NOMO-1 (cell line): ENCODE measurements around the gene RSU1.
A peak's percentile ranks its signal among the peaks of the same experiment; 100 is the strongest.
"Not testable (repeated sequence)": the region's sequence is repeated elsewhere in the genome, so short reads cannot be mapped to it uniquely, and the experiment has no call there.

Experiments
- DNase-seq, 2 experiments: peaks; one replicate each; lab custom pipeline; 2025; ENCODE audit not compliant: unreplicated experiment in 2 of 2; lab: John Stamatoyannopoulos, UW

The RSU1 gene

GRCh38 chr10:16817125-16818019, at the start of gene RSU1:
Gene RSU1, minus strand, starts transcription at chr10:16817424. Its CDS starts 343 bp downstream, at chr10:16817081.
- DNase-seq: peak; percentile 99 to 100

DNA sequence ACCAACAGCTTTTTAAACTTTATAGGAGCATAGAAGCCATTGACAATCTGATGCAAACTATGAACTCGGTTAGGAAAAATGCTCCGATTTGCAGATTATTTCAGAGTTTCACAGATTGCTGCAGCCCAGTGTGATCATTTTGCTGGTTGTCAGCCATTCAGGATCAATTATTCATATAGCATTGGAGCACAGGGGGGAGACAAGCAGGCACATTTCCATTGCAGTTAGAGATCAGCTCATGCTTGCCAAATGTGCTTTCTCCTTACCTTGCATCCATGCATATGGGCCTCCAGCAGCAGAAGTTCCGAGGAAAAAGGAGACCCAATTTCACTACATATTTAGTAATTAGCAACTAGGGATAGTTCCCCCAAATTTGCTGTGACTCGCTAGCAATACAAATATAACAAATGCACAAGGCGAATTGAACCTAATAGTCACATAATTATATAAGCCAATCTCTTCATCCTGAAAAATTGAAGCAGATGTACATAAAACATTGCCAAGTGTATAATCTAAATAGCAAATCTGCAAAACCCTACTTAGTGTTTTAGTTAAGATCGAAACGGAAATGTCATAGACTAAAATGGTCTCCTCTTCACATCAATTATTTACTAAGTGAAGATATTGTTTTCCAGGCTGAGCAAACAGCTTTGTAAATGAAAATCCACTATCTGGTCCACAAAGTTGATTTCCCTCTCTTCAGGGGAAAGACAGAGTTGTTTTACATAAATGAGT, 49.5 kb upstream of the RSU1 start:
- DNase-seq: no peak

GRCh38 chr10:16865766-16866165, 48.5 kb upstream of the RSU1 start:
- DNase-seq: no peak

DNA sequence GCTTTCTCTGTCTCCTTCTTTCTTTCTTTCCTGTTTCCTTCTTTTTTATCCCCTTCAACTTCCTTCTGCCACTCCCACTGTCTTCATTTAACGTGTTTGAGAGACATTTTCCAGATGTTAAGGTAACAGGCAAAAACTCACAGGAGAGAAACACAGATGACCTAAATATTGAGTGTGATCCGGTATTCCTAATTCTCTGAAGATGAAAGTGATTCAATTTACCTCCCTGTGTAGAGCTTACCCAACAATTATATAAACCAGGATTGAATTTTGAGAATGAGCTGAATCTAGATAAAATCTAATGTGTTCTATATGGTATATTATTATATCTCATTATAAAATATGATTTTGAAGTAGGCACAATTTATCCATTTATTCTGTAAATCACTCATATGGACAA, 46.5 kb upstream of the RSU1 start:
- no peak for DNase-seq

DNA sequence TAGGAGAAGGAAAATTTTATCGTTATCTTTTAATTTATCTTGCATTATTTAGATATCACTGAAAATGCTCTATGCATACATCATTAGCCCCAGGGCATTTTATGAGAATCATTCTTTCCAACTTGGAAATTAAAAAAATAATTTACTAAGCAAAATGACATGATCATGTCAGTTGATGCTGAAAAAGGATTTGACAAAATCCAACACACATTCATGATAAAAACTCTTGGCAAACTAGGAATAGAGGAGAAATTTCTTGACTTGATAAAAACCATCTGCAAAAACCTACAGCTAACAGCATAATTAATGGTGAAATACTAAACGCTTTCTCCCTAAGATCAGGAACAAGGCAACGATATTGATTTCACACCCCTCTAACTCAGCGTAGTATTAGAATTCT, 40.2 kb upstream of the RSU1 start:
- no peak for DNase-seq

- no peak for DNase-seq
These were observed 39.3 kb upstream of the RSU1 start for GRCh38 chr10:16856567-16856966.

DNA sequence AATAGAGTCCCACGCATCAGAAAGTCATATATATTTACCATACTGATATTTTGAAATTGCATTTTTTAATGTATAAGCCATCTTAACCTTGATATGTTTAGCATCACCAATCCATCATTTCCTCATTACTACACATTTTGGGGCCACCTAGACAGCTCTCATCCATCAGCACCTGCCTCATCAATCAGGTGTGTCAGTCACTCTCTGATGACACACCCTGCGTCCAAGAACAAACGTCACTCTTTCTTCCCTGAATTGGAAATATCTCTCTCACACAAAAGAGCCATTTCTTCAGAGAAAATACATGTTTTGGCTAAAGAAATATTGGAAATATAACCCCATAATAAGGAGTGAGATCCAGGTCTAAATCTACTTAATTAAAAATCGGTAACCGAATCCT, 38.9 kb upstream of the RSU1 start:
- DNase-seq: no peak

DNA sequence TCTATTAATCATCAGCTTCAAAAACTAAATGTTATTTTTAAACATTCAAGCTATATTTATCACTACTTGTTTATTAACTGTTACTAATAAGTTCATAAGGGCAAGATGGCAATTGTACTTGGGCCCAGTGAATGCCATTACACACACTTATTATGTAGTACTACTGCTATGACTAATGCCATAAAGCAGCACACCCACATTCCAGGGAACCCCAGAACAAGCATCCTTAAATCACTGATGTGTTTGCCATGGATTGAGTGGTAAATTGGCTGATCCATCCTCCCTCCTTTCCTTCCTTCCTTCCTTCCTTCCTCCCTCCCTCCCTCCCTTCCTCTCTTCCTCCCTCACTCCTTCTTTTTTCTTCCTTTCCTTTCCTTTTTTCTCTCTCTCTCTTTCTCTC, 37.4 kb upstream of the RSU1 start:
- no peak for DNase-seq

DNA sequence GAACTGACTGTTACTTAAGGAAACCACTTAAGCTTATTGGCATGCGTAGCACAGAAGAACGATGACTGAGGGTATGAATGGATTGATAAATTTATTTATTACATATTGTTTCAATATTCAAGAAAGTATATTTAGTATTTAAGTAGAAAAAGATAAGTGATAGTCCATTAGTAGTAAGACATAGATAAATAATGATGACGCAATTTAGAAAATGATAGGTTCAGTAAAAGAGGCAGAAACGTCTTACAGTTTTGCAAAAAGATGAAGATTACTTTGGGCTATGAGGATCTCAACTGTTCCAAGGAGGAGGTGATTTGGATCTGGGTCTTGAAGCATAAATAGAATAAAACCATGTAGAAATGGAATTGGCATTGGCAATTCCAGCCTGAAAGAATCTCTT, 36.6 kb upstream of the RSU1 start:
- no peak for DNase-seq

GRCh38 chr10:16853201-16853600, 36.0 kb upstream of the RSU1 start:
- peak in 1 of 2 experiments; percentile 33 for DNase-seq

- no peak for DNase-seq
These were observed 35.4 kb upstream of the RSU1 start for GRCh38 chr10:16852624-16853023.

GRCh38 chr10:16848562-16849154, 31.4 kb upstream of the RSU1 start:
- no peak for DNase-seq

- DNase-seq: no peak
These were observed 30.4 kb upstream of the RSU1 start for GRCh38 chr10:16847644-16848043.

- no peak for DNase-seq
These were observed 28.0 kb upstream of the RSU1 start for GRCh38 chr10:16845248-16845647.

DNA sequence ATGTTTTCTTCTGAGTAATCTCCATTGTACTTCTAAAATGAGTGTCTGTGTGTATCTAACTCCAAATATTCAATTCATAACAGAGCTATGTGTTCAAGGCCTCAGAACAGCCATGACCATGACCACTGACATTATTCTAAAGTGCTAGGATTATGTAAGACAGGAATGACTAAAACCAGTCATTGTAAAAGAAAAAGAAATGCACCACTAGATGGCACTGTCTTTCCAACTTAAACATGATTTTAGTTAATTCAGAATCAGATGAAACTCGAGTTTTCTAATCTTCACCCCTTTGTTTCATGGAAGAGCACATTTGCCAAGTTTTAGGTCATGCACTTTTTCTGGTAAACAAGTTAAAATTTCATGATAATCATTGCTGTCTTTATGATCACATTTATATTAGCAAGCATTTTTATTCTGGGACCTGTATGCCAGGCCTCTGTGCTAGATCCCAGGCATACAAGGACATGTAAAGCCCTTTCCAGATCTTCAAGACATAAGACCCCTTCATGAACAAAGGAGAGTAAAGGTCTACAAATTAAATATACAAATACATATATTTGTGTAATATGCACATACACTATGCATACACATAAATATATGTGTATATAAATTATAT, 26.1 kb upstream of the RSU1 start:
- DNase-seq: peak in 1 of 2 experiments; percentile 85

DNA sequence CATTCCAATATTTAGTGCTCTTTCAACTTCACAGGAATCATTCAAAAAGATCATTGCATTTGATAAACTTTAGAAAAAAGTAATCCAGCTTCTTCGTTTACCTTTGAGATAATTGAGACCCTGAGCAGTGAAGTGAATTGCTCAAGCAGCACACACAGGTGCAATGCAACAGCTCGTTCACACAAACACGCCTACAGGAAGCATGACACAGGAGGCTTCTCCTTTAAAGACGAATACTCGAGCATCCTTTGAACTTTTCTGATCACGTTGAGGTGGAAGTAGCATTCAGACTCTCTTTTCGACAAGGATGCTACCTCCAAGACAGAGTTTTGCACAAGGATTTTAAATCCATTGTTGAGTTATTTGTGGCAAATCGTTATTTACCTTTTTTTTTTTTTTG, 18.0 kb upstream of the RSU1 start:
- no peak for DNase-seq

GRCh38 chr10:16832351-16833080, 15.3 kb upstream of the RSU1 start:
- no peak for DNase-seq

- no peak for DNase-seq
These were observed 11.5 kb upstream of the RSU1 start for GRCh38 chr10:16828701-16829175.

DNA sequence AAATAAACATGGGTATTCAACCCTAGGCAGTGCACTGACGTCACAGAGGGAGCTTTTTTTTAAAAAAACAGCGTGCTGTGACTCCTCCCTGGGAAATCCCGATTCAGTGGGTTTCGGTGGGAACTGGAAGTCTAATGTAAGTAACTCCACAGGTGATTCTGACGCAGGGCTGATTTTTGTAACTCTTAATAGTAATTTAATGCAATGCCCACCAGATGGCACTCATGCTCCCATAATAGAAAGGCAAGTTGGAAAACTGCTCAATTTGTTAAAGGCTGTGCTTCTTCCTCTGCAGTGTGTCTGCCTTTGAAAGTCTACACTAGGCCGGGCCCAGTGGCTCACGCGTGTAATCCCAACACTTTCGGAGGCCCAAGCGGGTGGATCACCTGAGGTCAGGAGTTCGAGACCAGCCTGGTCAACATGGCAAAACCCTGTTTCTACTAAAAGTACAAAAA, 10.9 kb upstream of the RSU1 start:
- DNase-seq: peak; percentile 53 to 82

- DNase-seq: not testable (repeated sequence)
These were observed 10.2 kb upstream of the RSU1 start for GRCh38 chr10:16827474-16827873.
